ENCODE results near the gene NPAS3.

Gene NPAS3

DNA sequence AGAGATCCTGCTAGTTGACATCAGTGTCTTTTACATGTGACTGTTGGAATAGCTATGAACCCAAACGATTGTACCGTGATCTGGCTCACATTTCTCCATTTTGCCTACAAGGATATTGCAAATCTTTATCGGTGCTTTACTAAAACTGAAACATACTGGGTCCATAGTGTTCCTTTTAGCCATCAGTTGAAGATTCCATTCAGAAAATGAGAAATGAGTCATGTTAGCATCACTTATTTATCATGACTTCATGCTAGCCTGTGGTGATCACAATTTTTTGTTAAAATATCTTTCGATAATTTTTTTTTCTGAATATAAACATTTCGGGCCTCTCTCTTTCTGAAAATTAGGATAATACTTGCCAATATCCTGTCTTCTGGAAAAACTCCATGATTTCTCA lies 801.9 kb downstream of the NPAS3 start:
- Histone ChIP-seq H3K4me1 (ENCODE audit: insufficient read depth, low read length, poor library complexity, severe bottlenecking) (no peaks in the 10 kb centered on the region), H4K20me1 (ENCODE audit: insufficient read depth, low read length, poor library complexity, severe bottlenecking) (no peaks in the 10 kb centered on the region), H3K4me2 (ENCODE audit: low read depth, low read length, poor library complexity, severe bottlenecking) (no peak overlapping the region), H3F3A (ENCODE audit: low read depth) (no peaks in the 10 kb centered on the region), H3K36me3 (ENCODE audit: insufficient read depth, low read length) (no peaks in the 10 kb centered on the region), H3K9me3 (ENCODE audit: insufficient read depth, low read depth, low read length) (no peaks in the 10 kb centered on the region), H3K9ac (ENCODE audit: low read depth, low read length, poor library complexity, severe bottlenecking) (no peak overlapping the region), H3K9me2 (replicated peaks; ENCODE audit: low read depth, low read length) (no peaks in the 10 kb centered on the region), H3K4me3 (ENCODE audit: low read length, poor library complexity, severe bottlenecking) (no peak overlapping the region), H2AFZ (ENCODE audit: low read length) (no peak overlapping the region), H3K27me3 (ENCODE audit: insufficient read depth, low read length, poor library complexity, severe bottlenecking) (no peaks in the 10 kb centered on the region), H3K79me2 (ENCODE audit: insufficient read depth, low read length) (no peaks in the 10 kb centered on the region)
- TF ChIP-seq EZH2phosphoT487 (IDR thresholded peaks at IDR 0.05; ENCODE audit: borderline replicate concordance), result no peak
- TF ChIP-seq, protein P1, sequence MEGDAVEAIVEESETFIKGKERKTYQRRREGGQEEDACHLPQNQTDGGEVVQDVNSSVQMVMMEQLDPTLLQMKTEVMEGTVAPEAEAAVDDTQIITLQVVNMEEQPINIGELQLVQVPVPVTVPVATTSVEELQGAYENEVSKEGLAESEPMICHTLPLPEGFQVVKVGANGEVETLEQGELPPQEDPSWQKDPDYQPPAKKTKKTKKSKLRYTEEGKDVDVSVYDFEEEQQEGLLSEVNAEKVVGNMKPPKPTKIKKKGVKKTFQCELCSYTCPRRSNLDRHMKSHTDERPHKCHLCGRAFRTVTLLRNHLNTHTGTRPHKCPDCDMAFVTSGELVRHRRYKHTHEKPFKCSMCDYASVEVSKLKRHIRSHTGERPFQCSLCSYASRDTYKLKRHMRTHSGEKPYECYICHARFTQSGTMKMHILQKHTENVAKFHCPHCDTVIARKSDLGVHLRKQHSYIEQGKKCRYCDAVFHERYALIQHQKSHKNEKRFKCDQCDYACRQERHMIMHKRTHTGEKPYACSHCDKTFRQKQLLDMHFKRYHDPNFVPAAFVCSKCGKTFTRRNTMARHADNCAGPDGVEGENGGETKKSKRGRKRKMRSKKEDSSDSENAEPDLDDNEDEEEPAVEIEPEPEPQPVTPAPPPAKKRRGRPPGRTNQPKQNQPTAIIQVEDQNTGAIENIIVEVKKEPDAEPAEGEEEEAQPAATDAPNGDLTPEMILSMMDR (conservative IDR thresholded peaks at IDR 0.05; ENCODE audit: low read length), result no peak

DNA sequence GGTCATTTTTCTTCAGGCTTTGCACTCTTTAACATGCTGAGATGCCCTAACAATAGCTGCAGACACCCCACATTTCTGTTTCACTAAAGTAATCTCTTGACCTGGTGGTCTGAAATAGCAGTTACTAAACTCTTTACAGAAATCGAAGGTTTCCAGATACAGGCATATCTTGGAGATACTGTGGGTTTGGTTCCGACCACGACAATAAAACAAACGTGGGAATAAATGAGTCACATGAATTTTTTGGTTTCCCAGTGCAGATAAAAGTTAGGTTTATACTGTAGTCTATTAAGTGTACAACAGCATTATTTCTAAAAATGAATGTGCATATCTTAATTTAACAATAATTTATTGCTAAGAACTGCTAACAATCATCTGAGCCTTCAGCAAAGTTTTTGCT lies 803.5 kb downstream of the NPAS3 start:
- Histone ChIP-seq H3K9me2 (replicated peaks; ENCODE audit: low read depth, low read length) (no peaks in the 10 kb centered on the region), H3K27me3 (ENCODE audit: insufficient read depth, low read length, poor library complexity, severe bottlenecking) (no peaks in the 10 kb centered on the region), H3F3A (ENCODE audit: low read depth) (no peaks in the 10 kb centered on the region), H3K4me1 (ENCODE audit: insufficient read depth, low read length, poor library complexity, severe bottlenecking) (no peaks in the 10 kb centered on the region), H3K36me3 (ENCODE audit: insufficient read depth, low read length) (no peaks in the 10 kb centered on the region), H3K9me3 (ENCODE audit: insufficient read depth, low read depth, low read length) (no peaks in the 10 kb centered on the region), H2AFZ (ENCODE audit: low read length) (no peak overlapping the region), H4K20me1 (ENCODE audit: insufficient read depth, low read length, poor library complexity, severe bottlenecking) (no peaks in the 10 kb centered on the region), H3K4me2 (ENCODE audit: low read depth, low read length, poor library complexity, severe bottlenecking) (no peak overlapping the region), H3K4me3 (ENCODE audit: low read length, poor library complexity, severe bottlenecking) (no peak overlapping the region), H3K79me2 (ENCODE audit: insufficient read depth, low read length) (no peaks in the 10 kb centered on the region), H3K9ac (ENCODE audit: low read depth, low read length, poor library complexity, severe bottlenecking) (no peak overlapping the region)
- TF ChIP-seq, protein P1 (conservative IDR thresholded peaks at IDR 0.05; ENCODE audit: low read length), result no peak

DNA sequence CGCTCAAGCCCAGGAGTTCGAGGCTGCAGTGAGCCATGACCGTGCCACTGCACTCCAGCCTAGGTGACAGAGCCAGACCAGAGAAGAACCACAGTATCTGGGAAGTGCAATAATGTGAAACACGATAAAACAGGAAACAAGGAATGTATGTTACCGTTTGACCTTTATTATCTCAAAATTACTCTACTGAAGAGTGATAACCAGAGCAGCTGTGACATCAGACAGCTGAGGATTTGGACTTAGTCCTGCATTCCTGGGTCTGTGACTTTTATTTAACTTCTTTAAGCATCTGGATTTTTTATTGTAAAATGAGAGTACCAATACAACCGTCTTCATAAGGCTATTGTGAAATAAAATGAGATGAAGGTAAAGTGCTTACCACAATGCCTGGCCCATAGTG lies 806.5 kb downstream of the NPAS3 start:
- Histone ChIP-seq H3K4me3 (ENCODE audit: low read length, poor library complexity, severe bottlenecking) (no peak overlapping the region), H3K9ac (ENCODE audit: low read depth, low read length, poor library complexity, severe bottlenecking) (no peak overlapping the region), H3K4me2 (ENCODE audit: low read depth, low read length, poor library complexity, severe bottlenecking) (no peak overlapping the region), H3K79me2 (ENCODE audit: insufficient read depth, low read length) (no peaks in the 10 kb centered on the region), H4K20me1 (ENCODE audit: insufficient read depth, low read length, poor library complexity, severe bottlenecking) (no peaks in the 10 kb centered on the region), H2AFZ (ENCODE audit: low read length) (no peak overlapping the region), H3K27me3 (ENCODE audit: insufficient read depth, low read length, poor library complexity, severe bottlenecking) (no peaks in the 10 kb centered on the region), H3K9me2 (replicated peaks; ENCODE audit: low read depth, low read length) (no peaks in the 10 kb centered on the region), H3F3A (ENCODE audit: low read depth) (no peaks in the 10 kb centered on the region), H3K9me3 (ENCODE audit: insufficient read depth, low read depth, low read length) (no peaks in the 10 kb centered on the region), H3K4me1 (ENCODE audit: insufficient read depth, low read length, poor library complexity, severe bottlenecking) (no peaks in the 10 kb centered on the region), H3K36me3 (ENCODE audit: insufficient read depth, low read length) (no peaks in the 10 kb centered on the region)
- TF ChIP-seq, protein P1 (conservative IDR thresholded peaks at IDR 0.05; ENCODE audit: low read length), result no peak
- no peak for TF ChIP-seq EZH2phosphoT487 (IDR thresholded peaks at IDR 0.05; ENCODE audit: borderline replicate concordance)

Measured in Loucy (cell line).